ENCODE measurements around the gene TPST1. TPM values are rescaled to one million over a fixed set of nuclear protein-coding genes. Genes with fewer than 3 reads are reported as not detected.

The TPST1 gene
- total RNA-seq, 1 experiment from 2014 or later = 15.9 TPM

DNA sequence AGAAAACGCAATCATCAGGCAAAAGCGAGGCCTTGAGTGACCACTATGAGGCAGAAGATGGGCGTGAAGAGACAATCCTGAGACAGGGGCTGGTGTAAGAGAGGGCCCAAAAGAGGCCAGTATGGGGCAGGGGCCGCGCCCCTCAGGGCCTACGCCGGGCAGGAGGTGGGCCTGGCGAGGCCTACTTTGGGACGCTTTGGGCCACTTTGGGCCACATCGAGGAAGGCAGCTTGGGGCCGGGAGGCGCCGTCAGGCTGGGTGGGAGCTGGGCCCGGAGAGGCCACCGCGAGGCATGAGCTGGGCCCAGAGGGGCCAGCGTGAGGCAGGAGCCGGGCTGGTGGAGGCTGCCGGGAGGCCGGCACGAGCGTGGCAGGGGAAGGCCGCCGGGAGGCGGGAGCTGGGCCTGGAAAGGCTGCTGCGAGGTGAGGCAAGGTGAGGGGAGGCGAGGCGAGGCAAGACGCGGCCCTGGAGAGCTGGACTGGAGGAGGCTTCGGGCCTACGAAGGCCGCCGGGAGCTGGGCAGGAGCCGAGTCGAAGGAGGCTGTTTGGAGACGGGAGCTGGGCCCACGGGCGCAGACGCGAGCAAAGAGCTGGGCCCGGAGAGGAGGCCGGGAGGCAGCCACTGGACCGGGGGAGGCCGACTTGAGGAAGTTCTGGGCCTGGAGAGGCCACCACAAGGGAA, 171.3 kb downstream of the TPST1 start:
- TF ChIP-seq, protein P1, sequence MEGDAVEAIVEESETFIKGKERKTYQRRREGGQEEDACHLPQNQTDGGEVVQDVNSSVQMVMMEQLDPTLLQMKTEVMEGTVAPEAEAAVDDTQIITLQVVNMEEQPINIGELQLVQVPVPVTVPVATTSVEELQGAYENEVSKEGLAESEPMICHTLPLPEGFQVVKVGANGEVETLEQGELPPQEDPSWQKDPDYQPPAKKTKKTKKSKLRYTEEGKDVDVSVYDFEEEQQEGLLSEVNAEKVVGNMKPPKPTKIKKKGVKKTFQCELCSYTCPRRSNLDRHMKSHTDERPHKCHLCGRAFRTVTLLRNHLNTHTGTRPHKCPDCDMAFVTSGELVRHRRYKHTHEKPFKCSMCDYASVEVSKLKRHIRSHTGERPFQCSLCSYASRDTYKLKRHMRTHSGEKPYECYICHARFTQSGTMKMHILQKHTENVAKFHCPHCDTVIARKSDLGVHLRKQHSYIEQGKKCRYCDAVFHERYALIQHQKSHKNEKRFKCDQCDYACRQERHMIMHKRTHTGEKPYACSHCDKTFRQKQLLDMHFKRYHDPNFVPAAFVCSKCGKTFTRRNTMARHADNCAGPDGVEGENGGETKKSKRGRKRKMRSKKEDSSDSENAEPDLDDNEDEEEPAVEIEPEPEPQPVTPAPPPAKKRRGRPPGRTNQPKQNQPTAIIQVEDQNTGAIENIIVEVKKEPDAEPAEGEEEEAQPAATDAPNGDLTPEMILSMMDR (conservative IDR thresholded peaks at IDR 0.05) = no peak
- H3K36me3 Mint-ChIP-seq (ENCODE audit: insufficient read depth in 1 of 3, low read depth in 3 of 3) = peaks cover 18 to 22% (median 22%) of the 10 kb centered on the region in 3 experiments
- no peak overlapping the region for H2BK120ac ChIP-seq (ENCODE audit: low read depth, low read length, poor library complexity, severe bottlenecking)

More for the DNA sequence above, 171.3 kb downstream of the TPST1 start:
- H2BK15ac ChIP-seq (ENCODE audit: low read depth, low read length) = no peak overlapping the region
- H3K27me3 ChIP-seq (ENCODE audit: insufficient read depth, low read length) = no peaks in the 10 kb centered on the region
- no peak overlapping the region for H2AFZ ChIP-seq (ENCODE audit: low read length)
- no peak overlapping the region for H3K23ac ChIP-seq (ENCODE audit: insufficient read length, low read depth, low read length)
- no CpG with 5 or more reads among the region's 45 CpGs for WGBS (ENCODE audit: extremely low coverage, insufficient read length, low lambda C conversion rate)
- H2BK12ac ChIP-seq (ENCODE audit: insufficient read length, low read depth, low read length) = no peak overlapping the region
- H3K4ac ChIP-seq (ENCODE audit: low read depth, low read length) = no peak overlapping the region
- no peak overlapping the region for H3K9ac ChIP-seq (ENCODE audit: extremely low read depth, insufficient read length, low read length)
- Mint-ChIP-seq H3K27ac (peak overlapping the region in 1 of 3 experiments; percentile 69; a peak in 2 of 7 replicates), H3K27me3 (ENCODE audit: low read depth) (no peaks in the 10 kb centered on the region), H3K4me1 (no peaks in the 10 kb centered on the region), H3K4me3 (no peak overlapping the region), H3K9me3 (peaks cover 2 to 5% of the 10 kb centered on the region in 2 experiments; a peak in 4 of 5 replicates)
- no peak overlapping the region for H3T11ph ChIP-seq (ENCODE audit: low read length)
- H4K5ac ChIP-seq (ENCODE audit: insufficient read length, low read depth, low read length) = no peak overlapping the region
- no peaks in the 10 kb centered on the region for H3K23me2 ChIP-seq (ENCODE audit: insufficient read length, low read depth, low read length, poor library complexity, severe bottlenecking)
- no peak overlapping the region for H3K27ac ChIP-seq (ENCODE audit: insufficient read length, low read depth, low read length)
- H3K56ac ChIP-seq (ENCODE audit: insufficient read length, low read depth, low read length) = no peak overlapping the region
- no peak overlapping the region for H3K18ac ChIP-seq (ENCODE audit: insufficient read length, low read depth, low read length)
- H4K20me1 ChIP-seq (ENCODE audit: control insufficient read depth, insufficient read depth, insufficient read length) = no peaks in the 10 kb centered on the region
- H4K91ac ChIP-seq (ENCODE audit: insufficient read length, low read depth, low read length) = no peak overlapping the region
- peak; percentile 34 for DNase-seq
- no peak overlapping the region for H3K14ac ChIP-seq (ENCODE audit: insufficient read depth, low read length)
- no peaks in the 10 kb centered on the region for H3K79me2 ChIP-seq (ENCODE audit: insufficient read depth, low read length)
- H3K4me1 ChIP-seq (ENCODE audit: insufficient read depth, low read length) = no peaks in the 10 kb centered on the region
- no peak overlapping the region for H4K8ac ChIP-seq (replicated peaks; ENCODE audit: insufficient read length, low read depth, low read length)
- H3K9me3 ChIP-seq (ENCODE audit: control insufficient read depth, low read depth, low read length) = no peaks in the 10 kb centered on the region
- H3K79me1 ChIP-seq (ENCODE audit: insufficient read depth, low read depth, low read length, poor library complexity, severe bottlenecking) = no peaks in the 10 kb centered on the region
- no peak overlapping the region for H2BK5ac ChIP-seq (ENCODE audit: insufficient read length, low read length)
- no peak overlapping the region for H3K4me2 ChIP-seq (ENCODE audit: insufficient read depth, insufficient read length, low read length)
- no peak overlapping the region for H2BK20ac ChIP-seq (ENCODE audit: low read depth, low read length, poor library complexity, severe bottlenecking)
- H2AK5ac ChIP-seq (ENCODE audit: insufficient read length, low read length) = no peak overlapping the region
